Skin epidermis (tissue), 12 donors: ENCODE data around the gene SHKBP1.
"Not testable (repeated sequence)": the region's sequence is repeated elsewhere in the genome, so short reads cannot be mapped to it uniquely, and the experiment has no call there.

Experiments
- H3K27ac ChIP-seq, 21 experiments: fragments of 200-600 bp; sonication (generic) in 11 of 21; one replicate each; pipeline ENCODE4 v1.5.0; 2020; ENCODE audit warnings: mild to moderate bottlenecking in 3 of 21, inconsistent platforms in 2 of 21, moderate library complexity in 2 of 21
- H3K4me3 ChIP-seq, 7 experiments: fragments of 200-600 bp; sonication (generic) in 2 of 7; one replicate each; pipeline ENCODE4 v1.5.0; 2020; ENCODE audit warnings: inconsistent platforms in 2 of 7, mild to moderate bottlenecking in 2 of 7, moderate library complexity in 1 of 7

Gene SHKBP1, protein sequence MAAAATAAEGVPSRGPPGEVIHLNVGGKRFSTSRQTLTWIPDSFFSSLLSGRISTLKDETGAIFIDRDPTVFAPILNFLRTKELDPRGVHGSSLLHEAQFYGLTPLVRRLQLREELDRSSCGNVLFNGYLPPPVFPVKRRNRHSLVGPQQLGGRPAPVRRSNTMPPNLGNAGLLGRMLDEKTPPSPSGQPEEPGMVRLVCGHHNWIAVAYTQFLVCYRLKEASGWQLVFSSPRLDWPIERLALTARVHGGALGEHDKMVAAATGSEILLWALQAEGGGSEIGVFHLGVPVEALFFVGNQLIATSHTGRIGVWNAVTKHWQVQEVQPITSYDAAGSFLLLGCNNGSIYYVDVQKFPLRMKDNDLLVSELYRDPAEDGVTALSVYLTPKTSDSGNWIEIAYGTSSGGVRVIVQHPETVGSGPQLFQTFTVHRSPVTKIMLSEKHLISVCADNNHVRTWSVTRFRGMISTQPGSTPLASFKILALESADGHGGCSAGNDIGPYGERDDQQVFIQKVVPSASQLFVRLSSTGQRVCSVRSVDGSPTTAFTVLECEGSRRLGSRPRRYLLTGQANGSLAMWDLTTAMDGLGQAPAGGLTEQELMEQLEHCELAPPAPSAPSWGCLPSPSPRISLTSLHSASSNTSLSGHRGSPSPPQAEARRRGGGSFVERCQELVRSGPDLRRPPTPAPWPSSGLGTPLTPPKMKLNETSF

DNA sequence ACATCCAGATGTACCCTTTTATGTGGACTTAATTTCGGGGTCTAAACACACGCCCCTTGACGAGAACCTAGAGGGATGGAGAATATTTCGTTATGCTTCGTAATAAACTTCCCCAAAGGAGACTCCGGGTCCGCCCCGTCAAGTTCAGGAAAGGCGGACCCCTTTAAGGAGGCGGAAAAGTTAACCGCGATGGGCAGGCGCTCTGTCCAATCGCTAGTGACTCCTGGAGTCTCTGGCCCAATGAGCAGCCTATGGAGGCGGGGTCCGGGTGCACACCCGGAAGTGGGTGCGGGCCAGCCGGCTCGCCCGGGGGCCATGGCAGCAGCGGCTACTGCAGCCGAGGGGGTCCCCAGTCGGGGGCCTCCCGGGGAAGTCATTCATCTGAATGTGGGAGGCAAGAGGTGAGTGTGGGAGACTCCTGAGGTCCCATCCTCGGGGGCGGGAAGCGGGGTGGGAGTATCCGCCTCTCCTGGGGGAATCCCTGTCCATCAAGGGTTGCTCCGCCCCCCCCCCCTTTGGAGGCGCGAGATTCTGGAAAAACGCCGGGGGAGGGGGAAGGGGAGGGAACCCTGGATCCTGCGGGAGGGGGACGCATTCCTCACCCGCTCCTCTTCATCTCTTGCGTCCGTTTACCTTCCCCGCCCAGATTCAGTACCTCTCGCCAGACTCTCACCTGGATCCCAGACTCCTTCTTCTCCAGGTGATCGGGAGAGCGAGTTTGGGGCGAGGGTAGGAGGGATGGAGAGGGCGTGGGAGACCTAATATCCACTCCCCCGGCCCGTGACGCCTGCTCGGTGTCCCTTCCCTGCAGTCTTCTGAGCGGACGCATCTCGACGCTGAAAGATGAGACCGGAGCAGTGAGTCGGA is at the start of gene SHKBP1:
Gene SHKBP1 (plus strand): TSS at position 289 of the 867 bp plus-strand sequence. CDS start 27 bp downstream, at position 316.
- peak within 1 kb of the TSS; percentile 60 to 97 (median 86) for H3K27ac ChIP-seq
- peak within 1 kb of the TSS; percentile 65 to 89 (median 72) for H3K4me3 ChIP-seq

DNA sequence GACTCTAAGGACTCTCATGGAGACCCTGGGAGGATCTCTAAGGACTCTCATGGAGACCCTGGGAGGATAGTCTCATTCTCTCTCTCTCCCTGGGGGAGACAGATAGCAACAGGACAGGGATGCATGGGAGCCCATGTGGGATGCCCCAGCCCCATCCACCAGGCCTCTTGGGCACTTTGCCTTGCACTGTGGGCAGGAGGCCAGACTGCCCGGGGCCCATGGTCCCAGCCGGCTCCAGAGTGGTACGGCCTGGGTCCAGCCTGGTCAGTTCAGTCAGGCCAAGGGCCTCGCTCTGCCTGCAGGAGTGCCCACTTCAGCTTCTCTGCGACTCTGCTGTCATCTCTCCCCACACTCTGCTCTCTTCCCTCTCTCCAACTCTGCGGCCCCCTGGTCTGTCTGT is 48.6 kb upstream of the SHKBP1 start:
- Histone ChIP-seq H3K4me3 (no peak overlapping the region), H3K27ac (no peak overlapping the region)

DNA sequence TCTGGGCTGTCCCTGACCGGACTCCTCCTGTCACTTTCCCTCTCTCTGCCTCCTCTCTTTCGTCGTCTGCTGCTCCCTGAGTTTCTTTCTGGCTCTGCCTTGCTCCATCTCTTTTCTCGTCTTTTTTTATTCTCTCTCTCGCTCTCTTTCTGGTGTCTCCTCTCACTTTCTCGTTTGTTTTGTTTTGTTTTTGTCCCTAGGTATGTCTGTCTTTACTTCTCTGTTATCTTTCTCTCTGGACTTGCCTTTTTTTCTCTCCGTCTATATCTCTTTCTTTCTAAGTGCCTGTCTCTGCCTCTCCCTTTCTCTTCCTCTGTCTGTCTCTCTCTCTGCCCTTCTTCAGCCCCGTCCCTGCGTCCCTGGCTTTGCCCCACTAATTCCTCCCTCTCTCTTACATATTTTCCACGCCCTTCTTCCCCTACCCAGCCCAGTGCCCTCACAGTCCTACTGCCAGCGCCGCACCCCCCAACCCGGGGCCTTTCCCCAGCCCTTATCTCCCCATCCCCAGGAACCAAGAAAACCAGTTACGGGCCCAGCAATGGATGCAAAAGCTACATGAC is 48.1 kb upstream of the SHKBP1 start:
- Histone ChIP-seq H3K27ac (no peak overlapping the region), H3K4me3 (no peak overlapping the region)

DNA sequence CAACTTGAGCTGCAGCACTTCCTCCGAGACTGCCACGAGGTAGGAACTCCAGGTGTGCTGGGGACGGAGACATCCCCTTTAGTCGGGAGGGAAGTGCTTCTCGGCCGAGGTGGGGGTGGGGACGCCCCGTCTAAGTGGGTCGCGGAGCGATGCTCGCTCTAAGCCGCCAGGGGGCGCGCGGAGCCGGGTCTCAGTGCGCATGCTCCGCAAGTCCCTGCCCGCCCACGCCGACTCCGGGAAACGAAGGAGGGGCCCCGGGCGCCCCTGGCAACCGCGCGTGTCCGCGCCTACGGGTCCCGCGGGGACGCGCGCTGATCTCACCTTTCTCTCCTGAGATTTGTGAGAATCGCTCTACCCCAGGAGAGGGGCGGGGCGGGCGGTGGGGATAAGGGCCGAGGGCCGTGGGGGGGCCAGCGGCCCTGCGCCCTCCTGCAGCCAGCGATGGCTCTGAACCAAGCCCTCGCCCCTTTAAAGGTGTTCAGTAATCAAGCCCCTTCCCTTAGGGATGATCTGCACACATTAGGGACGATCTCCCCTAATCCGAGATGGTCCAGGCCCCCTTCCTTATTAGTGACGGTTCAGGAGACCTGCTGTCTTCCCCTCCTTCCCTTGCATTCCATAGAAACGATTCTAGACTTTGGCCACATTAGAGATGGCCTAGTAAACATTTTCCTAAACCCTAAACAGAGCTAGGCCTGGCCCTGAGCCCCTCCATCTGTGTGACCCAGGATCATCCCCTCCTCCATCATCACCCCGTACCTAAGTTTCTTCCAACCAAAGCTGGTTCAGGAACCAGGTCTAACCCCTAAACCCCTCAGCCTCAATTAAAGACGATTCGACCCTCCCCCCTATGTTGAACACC is 47.3 kb upstream of the SHKBP1 start:
- Histone ChIP-seq H3K4me3 (peak overlapping the region; percentile 22 to 50 (median 39)), H3K27ac (peak overlapping the region in 4 of 21 experiments; percentile 24 to 71 (median 60))

DNA sequence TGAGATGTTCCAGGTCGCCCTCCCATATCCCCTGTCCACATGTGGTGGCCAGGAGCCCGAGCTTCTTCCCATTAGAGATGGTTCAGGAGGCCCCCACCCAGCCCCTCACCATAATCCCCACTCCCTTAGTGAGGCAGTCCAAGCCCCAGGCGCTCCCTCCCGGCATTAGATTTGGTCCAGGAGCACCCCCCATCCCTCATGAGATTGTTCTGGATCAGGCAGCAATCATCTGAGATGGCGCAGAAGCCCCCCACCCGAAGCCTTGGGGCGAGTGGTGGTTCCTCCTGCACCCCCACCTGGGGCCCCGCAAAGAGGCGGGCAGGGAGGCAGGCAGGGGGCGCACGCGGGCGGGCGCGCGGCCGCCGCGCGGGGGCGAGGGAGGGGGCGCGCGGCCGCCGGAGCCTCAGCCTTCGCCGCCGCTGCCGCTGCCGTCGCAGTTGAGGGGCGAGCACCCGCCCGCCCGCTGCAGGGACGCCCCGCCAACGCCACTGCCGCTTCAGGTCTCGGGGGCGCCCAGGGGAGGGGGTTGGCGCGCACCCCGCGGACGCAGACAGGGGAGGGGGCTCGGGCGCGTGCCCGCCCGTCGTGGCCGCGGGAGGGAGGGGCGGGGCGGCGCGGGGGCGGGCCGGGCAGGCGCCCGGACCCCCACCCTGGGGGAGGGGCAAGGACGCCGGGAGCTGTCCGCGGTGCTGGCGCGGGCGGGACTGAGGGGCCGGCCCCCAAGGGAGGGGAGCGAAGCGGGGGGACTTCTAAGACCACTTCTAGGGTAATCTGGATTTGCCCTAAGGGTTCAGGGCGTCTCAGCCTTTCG is 46.4 kb upstream of the SHKBP1 start:
- peak overlapping the region in 1 of 7 experiments; percentile 17 for H3K4me3 ChIP-seq
- no peak overlapping the region for H3K27ac ChIP-seq

DNA sequence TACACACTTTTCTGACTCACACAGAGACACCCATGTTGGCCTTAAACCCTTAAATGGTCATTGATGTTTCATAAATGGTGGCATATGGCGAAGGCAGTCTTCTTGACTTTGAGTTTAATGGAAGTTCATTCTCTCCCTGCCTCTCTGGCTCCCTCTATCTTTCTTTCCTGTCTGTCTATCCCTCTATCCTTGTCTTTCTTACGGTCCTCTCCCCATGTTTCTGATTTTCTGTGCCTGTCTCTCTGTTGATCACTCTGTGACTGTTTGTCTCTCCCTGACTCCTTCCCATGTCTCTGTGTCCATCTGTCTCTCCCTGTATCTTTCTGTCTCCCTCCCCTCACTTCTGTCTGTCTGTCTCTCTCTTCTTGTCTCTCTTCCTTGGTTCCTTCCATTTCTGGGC is 43.2 kb upstream of the SHKBP1 start:
- Histone ChIP-seq H3K4me3 (no peak overlapping the region), H3K27ac (no peak overlapping the region)

DNA sequence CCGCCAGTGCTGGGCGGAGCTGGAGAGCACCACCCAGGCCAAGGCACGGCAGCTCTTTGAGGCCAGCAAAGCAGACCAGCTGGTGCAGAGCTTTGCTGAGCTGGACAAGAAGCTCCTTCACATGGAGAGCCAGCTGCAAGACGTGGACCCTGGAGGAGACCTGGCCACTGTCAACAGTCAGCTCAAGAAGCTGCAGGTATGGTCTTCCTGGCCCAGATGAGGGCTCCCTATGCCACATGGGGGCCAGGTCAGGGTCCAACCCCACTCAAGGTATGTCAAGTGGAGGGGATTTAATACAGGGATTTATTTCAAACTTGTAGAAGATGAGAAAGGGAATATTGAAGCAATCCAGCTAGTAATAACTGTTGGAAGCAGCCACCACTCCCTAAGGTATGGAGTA is 42.5 kb upstream of the SHKBP1 start:
- Histone ChIP-seq H3K4me3 (no peak overlapping the region), H3K27ac (no peak overlapping the region)

DNA sequence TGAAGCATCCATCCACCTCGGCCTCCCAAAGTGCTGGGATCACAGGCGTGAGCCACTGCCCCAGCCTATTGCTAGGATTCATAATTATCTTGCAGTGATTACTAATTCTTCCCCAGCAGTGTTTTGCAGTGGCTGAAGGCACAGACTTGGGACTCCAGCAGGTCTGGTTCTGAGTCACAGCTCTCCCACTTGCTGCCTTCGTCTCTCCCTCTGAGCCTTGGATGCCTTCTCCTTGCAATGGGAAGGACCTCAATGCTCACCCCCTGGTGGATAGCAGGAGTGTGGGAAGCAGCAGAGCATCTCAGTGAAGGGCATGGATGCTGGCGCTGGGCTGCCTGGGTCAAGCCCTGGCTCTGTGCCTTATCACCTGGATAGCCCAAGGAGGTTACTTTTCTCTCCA is 37.6 kb upstream of the SHKBP1 start:
- no peak overlapping the region for H3K4me3 ChIP-seq
- H3K27ac ChIP-seq: no peak overlapping the region

DNA sequence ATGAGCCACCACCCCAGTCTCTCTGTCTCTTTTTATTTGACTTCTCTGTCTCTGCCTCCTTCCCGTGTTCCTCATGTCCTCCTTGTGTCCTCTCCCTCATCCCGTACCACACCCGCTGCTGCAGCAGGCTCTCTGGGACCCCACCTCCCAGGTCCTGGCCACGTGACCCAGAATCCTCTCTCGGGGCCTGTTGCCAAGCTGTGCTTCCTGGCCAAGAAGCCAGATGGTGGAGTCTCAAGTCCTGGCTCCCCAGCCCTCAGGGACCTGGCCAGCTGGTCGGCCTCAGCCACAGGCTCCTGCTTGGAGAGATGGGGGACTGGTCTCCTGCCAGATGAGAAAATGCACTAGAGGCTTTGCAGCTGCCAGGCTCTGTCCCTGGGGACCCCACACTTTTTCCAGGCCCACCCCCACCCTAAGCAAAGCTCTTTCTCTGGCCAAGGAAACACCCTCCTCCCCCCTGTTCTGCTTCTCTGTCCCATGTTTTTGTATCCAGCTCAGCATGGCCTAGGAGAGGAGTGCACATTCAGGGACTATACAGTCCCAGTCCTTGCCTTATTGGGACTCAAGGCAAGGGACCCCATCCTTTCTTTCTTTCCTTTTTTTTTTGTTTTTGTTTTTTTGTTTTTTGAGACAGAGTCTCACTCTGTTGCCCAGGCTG is 34.3 kb upstream of the SHKBP1 start:
- no peak overlapping the region for H3K27ac ChIP-seq

DNA sequence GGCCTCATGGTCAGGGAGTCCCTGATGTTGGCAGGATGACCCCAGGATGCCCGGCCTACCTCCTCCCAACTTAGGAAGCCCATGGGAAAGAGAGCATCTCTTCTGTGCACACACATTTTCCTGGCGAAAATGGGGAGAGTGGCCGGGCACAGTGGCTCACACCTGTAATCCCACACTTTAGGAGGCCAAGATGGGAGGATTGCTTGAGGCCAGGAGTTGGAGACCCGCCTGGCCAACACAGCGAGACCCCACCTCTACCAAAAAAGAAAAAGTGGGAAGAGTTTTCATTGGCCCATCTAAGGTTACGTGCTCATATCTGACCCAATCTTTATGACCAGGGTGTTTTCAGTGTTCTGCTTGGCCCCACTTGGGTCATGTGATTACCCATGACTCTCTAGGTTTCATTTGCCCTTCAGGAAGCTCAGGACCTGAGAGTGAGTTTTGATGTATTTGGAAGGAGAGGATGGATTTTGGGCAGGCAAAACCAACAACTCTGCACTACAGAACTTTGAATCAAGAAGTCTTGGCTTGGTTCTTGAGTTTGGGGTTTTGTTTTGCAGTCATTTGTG is 33.6 kb upstream of the SHKBP1 start:
- H3K27ac ChIP-seq: no peak overlapping the region

More for the DNA sequence above, 34.3 kb upstream of the SHKBP1 start:
- H3K4me3 ChIP-seq: no peak overlapping the region

DNA sequence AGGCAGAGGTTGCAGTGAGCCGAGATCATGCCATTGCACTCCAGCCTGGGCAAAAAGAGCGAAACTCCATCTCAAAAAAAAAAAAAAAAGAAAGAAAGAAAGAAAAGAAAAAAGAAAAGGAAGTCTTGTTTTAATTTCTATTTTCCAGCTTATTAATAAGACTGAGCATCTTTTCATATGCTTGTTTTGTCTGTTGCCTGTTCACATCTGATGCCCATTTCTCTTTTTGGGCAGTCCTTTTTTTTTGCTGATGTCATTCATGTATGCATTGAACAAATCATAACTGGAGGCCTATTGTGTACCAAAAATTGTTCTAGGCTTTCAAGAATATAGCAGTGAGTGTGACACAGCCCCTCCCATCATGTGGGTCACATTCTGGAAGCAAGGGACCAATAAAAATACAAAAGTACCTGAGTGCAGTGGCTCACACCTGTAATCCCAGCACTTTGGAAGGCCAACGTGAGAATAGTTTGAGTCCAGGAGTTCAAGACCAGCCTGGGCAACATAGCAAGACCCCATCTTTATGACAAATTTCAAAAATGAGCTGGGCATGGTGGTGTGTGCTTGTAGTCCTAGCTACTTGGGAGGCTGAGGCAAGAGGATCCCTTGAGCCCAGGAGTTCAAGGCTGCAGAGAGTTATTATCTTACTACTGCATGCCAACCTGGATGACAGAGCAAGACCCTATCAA is 30.4 kb upstream of the SHKBP1 start:
- H3K4me3 ChIP-seq, H3K27ac ChIP-seq: not testable (repeated sequence)

More for the DNA sequence above, 33.6 kb upstream of the SHKBP1 start:
- no peak overlapping the region for H3K4me3 ChIP-seq

DNA sequence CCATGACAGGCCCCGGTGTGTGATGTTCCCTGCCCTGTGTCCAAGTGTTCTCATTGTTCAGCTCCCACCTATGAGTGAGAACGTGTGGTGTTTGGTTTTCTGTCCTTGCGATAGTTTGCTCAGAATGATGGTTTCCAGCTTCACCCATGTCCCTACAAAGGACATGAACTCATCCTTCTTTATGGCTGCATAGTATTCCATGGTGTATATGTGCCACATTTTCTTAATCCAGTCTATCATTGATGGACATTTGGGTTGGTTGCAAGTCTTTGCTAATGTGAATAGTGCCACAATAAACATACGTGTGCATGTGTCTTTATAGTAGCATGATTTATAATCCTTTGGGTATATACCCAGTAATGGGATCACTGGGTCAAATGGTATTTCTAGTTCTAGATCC is 29.5 kb upstream of the SHKBP1 start:
- H3K4me3 ChIP-seq, H3K27ac ChIP-seq: not testable (repeated sequence)

DNA sequence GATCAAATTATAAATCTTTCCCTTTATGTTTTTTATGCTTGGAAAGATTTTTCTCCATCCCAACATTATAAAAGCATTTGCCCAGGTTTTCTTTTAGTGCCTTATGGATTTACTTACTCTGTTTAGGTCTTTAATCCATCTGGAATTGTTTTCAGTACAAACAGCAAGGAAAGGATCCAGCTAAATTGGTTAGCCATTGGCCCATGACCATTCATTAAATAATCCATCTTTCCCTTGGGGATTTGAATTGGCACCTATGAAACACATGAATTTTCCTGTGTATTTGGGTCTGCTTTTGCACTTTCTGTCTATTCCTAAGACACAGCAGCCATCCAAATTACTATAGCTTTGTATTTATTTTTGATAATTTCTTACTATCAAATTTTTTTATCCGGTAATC is 28.8 kb upstream of the SHKBP1 start:
- no peak overlapping the region for H3K4me3 ChIP-seq
- no peak overlapping the region for H3K27ac ChIP-seq

DNA sequence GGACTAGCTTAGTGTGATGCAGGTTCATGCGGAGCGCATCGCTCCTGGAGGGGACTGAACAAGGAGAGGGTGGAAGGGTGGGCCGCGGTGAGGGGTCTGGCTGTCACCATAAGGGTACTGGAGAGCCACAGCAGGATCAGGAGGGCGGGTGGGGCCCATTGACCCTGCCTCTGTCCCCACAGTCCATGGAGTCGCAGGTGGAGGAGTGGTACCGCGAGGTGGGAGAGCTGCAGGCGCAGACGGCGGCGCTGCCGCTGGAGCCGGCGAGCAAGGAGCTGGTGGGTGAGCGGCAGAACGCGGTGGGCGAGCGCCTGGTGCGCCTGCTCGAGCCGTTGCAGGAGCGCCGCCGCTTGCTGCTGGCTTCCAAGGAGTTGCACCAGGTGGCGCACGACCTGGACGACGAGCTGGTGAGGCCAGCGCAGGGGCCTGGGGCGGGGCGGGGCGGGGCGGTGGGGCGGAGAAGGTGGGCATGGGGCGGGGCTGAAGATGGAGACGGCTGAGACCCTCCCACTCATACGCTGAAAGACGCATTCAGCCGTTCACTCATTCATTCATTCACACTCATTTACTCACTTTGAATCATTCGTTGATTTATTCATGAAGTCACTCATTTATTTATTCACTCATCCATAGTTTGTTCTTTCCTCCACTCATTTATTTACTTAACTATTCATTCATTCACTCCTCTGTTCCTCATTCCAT is 27.5 kb upstream of the SHKBP1 start:
- peak overlapping the region in 1 of 21 experiments; percentile 35 for H3K27ac ChIP-seq
- no peak overlapping the region for H3K4me3 ChIP-seq

DNA sequence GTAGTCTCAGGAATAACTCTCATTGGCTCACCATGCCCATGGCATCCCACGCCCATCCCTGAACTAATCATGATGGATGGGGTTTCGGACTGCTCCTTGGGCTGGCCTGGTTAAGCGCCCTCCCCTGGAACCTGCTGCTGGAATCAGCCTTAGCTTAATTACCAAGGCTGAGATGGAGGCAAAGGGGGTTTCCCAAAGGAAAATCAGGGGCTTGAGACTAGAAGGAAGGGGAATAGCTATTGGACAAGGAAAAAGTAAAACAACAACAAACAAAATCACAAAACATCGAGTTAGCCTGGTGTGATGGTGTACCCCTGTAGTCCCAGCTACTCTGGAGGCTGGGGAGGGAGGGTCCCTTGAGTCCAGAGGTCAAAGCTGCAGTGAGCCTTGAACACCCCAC is 25.7 kb upstream of the SHKBP1 start:
- Histone ChIP-seq H3K4me3 (no peak overlapping the region), H3K27ac (no peak overlapping the region)

DNA sequence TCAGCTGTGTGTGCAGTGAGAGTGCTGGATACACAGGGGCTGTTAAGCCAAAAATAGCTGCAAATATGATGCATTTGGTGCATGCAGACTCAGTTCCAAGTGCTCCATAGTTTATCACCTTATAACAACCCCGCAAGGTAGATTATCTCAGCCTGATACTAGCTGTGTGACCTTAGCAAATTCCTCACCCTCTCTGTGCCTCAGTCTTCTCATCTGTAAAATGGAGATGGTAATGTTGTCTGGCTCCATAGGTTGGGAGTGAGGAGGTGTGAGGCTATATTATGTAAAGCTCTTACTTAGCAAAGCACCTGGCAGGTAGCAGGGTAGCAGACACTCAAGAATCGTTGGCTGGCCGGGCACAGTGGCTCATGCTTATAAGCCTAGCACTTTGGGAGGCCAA is 23.8 kb upstream of the SHKBP1 start:
- no peak overlapping the region for H3K4me3 ChIP-seq
- H3K27ac ChIP-seq: no peak overlapping the region
